PC-3 (cell line): ENCODE measurements around the gene EIF3A.

Source experiments
- CTCF ChIP-seq: fragments of 300-600 bp; sonication (generic); conservative IDR thresholded peaks from 2 replicates; pipeline ENCODE4 v1.5.1; 2017; ENCODE audit warnings: antibody characterized with exemption, low read depth, mild to moderate bottlenecking, low read length
- EZH2 ChIP-seq: fragments of 300-600 bp; sonication (generic); IDR thresholded peaks from one replicate; pipeline ENCODE4 v1.6.1; 2017; ENCODE audit warnings: antibody characterized with exemption, mild to moderate bottlenecking, low read length; ENCODE audit not compliant: unreplicated experiment

GRCh38 chr10:119120875-119121274 is 40.3 kb upstream of the EIF3A start:
- no peak for TF ChIP-seq CTCF
- TF ChIP-seq EZH2: no peak
